Vagina (tissue), 2 donors: Measurements from ENCODE around the gene RANGRF. TPM values are rescaled to one million over a fixed set of nuclear protein-coding genes. Genes with fewer than 3 reads are reported as not detected.

Source experiments
- DNase-seq, 2 donors: peaks; one replicate each; pipeline ENCODE4 v3.0.0-alpha.2; 2017; ENCODE audit errors: extremely low spot score in 2 of 2
- H3K27ac ChIP-seq: fragments of 200-600 bp; sonication (generic); one replicate; pipeline ENCODE4 v1.5.1; 2019
- H3K27me3 ChIP-seq: fragments of 200-600 bp; sonication (generic); one replicate; pipeline ENCODE4 v1.5.1; 2019
- H3K36me3 ChIP-seq, 2 donors: fragments of 200-600 bp; sonication (generic); one replicate each; pipeline ENCODE4 v1.5.1; 2017 to 2019
- H3K4me1 ChIP-seq: fragments of 200-600 bp; sonication (generic); one replicate; pipeline ENCODE4 v1.5.1; 2019
- H3K4me3 ChIP-seq, 2 donors: fragments of 200-600 bp; sonication (generic); 1 replicate in 1 of 2; 2 replicates in 1 of 2; pipeline ENCODE4 v1.5.1; 2016 to 2019
- H3K9me3 ChIP-seq: fragments of 200-600 bp; sonication (generic); one replicate; pipeline ENCODE4 v1.5.1; 2019
- POLR2A ChIP-seq, 2 donors: fragments of 450-650 bp; IDR thresholded peaks; one replicate each; pipeline ENCODE4 v1.6.1; 2017; ENCODE audit warnings: antibody characterized with exemption in 2 of 2, mild to moderate bottlenecking in 2 of 2, moderate library complexity in 2 of 2
- POLR2AphosphoS5 ChIP-seq, 2 donors: sonication (generic); formaldehyde crosslinking; IDR thresholded peaks; one replicate each; pipeline ENCODE4 v1.9.0; 2017; ENCODE audit warnings: antibody characterized with exemption in 2 of 2, mild to moderate bottlenecking in 2 of 2, low read depth in 1 of 2; ENCODE audit not compliant: insufficient read depth in 1 of 2
- intact Hi-C: fragments of 100-400 bp; cut with DNase I; formaldehyde crosslinking; loops from one replicate; pipeline ENCODE4 v1.15.1; 2023
- total RNA-seq: library from RNA; depleted of rRNA; stranded (reverse); fragments of >200 nt; gene quantifications from one replicate; pipeline ENCODE4 v1.2.3, GENCODE V29; 2016
- TF ChIP-seq, protein P1 (sequence below), 3 experiments: fragments of 450-650 bp in 2 of 3; fragments of 200-600 bp in 1 of 3; sonication (generic) in 1 of 3; IDR thresholded peaks; one replicate each; pipeline ENCODE4 v1.5.1; 2017 to 2019; ENCODE audit warnings: antibody characterized with exemption in 3 of 3, mild to moderate bottlenecking in 2 of 3, moderate library complexity in 2 of 3

Gene RANGRF
- total RNA-seq, 1 donor from 2014 or later, result 19.4 TPM

- intact Hi-C loops, result no loop called here
- Histone ChIP-seq H3K36me3 (peaks cover 0 to 49% of the 10 kb centered on the region in 2 donors), H3K4me3 (no peak overlapping the region), H3K4me1 (no peaks in the 10 kb centered on the region), H3K27me3 (no peaks in the 10 kb centered on the region), H3K9me3 (no peaks in the 10 kb centered on the region), H3K27ac (no peak overlapping the region)
- TF ChIP-seq POLR2A (IDR thresholded peaks at IDR 0.05) (no peak), POLR2AphosphoS5 (IDR thresholded peaks at IDR 0.05; ENCODE audit: insufficient read depth in 1 of 2, low read depth in 1 of 2) (no peak)
- TF ChIP-seq, protein P1, sequence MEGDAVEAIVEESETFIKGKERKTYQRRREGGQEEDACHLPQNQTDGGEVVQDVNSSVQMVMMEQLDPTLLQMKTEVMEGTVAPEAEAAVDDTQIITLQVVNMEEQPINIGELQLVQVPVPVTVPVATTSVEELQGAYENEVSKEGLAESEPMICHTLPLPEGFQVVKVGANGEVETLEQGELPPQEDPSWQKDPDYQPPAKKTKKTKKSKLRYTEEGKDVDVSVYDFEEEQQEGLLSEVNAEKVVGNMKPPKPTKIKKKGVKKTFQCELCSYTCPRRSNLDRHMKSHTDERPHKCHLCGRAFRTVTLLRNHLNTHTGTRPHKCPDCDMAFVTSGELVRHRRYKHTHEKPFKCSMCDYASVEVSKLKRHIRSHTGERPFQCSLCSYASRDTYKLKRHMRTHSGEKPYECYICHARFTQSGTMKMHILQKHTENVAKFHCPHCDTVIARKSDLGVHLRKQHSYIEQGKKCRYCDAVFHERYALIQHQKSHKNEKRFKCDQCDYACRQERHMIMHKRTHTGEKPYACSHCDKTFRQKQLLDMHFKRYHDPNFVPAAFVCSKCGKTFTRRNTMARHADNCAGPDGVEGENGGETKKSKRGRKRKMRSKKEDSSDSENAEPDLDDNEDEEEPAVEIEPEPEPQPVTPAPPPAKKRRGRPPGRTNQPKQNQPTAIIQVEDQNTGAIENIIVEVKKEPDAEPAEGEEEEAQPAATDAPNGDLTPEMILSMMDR (IDR thresholded peaks at IDR 0.05), result no peak
- DNase-seq, result no peak
Observed at GRCh38 chr17:8266648-8267479, 21.6 kb upstream of the RANGRF start.

GRCh38 chr17:8267480-8268147 lies 20.9 kb upstream of the RANGRF start:
- Histone ChIP-seq H3K27me3 (no peaks in the 10 kb centered on the region), H3K4me1 (no peaks in the 10 kb centered on the region), H3K27ac (no peak overlapping the region), H3K4me3 (no peak overlapping the region), H3K36me3 (peaks cover 0 to 45% of the 10 kb centered on the region in 2 donors), H3K9me3 (no peaks in the 10 kb centered on the region)
- intact Hi-C loops, result no loop called here
- no peak for DNase-seq
- TF ChIP-seq, protein P1 (IDR thresholded peaks at IDR 0.05), result no peak

DNA sequence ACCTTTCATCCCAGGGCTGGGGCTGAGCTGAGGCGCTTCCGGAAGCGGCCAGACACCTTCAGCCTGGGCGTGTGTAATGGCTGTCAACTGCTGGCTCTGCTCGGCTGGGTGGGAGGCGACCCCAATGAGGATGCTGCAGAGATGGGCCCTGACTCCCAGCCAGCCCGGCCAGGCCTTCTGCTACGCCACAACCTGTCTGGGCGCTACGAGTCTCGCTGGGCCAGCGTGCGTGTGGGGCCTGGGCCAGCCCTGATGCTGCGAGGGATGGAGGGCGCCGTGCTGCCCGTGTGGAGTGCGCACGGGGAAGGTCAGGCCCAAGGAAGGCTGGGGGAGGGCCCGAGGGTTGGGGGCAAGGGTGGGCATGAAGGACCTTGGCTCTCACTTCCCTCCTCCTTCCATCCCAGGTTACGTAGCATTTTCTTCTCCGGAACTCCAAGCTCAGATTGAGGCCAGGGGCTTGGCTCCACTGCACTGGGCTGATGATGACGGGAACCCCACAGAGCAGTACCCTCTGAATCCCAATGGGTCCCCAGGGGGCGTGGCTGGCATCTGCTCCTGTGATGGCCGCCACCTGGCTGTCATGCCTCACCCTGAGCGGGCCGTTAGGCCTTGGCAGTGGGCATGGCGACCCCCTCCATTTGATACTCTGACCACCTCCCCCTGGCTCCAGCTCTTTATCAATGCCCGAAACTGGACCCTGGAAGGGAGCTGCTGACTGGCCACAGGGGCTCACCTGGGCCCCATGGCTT lies 19.7 kb upstream of the RANGRF start:
- intact Hi-C loops, result no loop called here
- no peak overlapping the region for H3K27ac ChIP-seq
- TF ChIP-seq, protein P1 (IDR thresholded peaks at IDR 0.05), result no peak
- no peak for TF ChIP-seq POLR2AphosphoS5 (IDR thresholded peaks at IDR 0.05; ENCODE audit: insufficient read depth in 1 of 2, low read depth in 1 of 2)
- no peak for TF ChIP-seq POLR2A (IDR thresholded peaks at IDR 0.05)
- no peaks in the 10 kb centered on the region for H3K9me3 ChIP-seq
- no peak overlapping the region for H3K4me3 ChIP-seq
- H3K36me3 ChIP-seq, result peaks cover 0 to 34% of the 10 kb centered on the region in 2 donors
- no peaks in the 10 kb centered on the region for H3K4me1 ChIP-seq
- DNase-seq, result no peak
- H3K27me3 ChIP-seq, result no peaks in the 10 kb centered on the region

- intact Hi-C loops, result no loop called here
- Histone ChIP-seq H3K27me3 (no peaks in the 10 kb centered on the region), H3K4me1 (no peaks in the 10 kb centered on the region), H3K27ac (no peak overlapping the region), H3K4me3 (no peak overlapping the region), H3K36me3 (peaks cover 0 to 1% of the 10 kb centered on the region in 2 donors), H3K9me3 (no peaks in the 10 kb centered on the region)
- no peak for DNase-seq
- TF ChIP-seq POLR2AphosphoS5 (IDR thresholded peaks at IDR 0.05; ENCODE audit: insufficient read depth in 1 of 2, low read depth in 1 of 2) (no peak), POLR2A (IDR thresholded peaks at IDR 0.05) (no peak)
- TF ChIP-seq, protein P1 (IDR thresholded peaks at IDR 0.05), result no peak
Observed at GRCh38 chr17:8272421-8272820, 16.0 kb upstream of the RANGRF start.
